Measurements from ENCODE around the gene MTG2.
"Not testable (repeated sequence)": the region's sequence is repeated elsewhere in the genome, so short reads cannot be mapped to it uniquely, and the experiment has no call there.

MTG2 gene

GRCh38 chr20:62142252-62143080, 40.4 kb upstream of the MTG2 start:
- Mint-ChIP-seq H3K4me3 (peak overlapping the region; percentile 86), H3K27me3 (no peaks in the 10 kb centered on the region), H3K36me3 (peaks cover 27% of the 10 kb centered on the region), H3K4me1 (peaks cover 58% of the 10 kb centered on the region), H3K9me3 (no peaks in the 10 kb centered on the region), H3K27ac (peak overlapping the region; percentile 85)
- peak; percentile 44 for ATAC-seq

GRCh38 chr20:62143081-62143956, 39.5 kb upstream of the MTG2 start, which contains the start of the genes PSMA7 and SS18L1:
TSS of gene PSMA7 (minus strand) at chr20:62143394. CDS start at chr20:62143303, 91 bp downstream.
TSS of gene SS18L1 (plus strand) at chr20:62143769. CDS start at chr20:62143821, 52 bp downstream.
- no peaks in the 10 kb centered on the region for H3K27me3 Mint-ChIP-seq
- peak within 1 kb of the TSS; percentile 85 for H3K27ac Mint-ChIP-seq
- peaks cover 53% of the 10 kb centered on the region for H3K4me1 Mint-ChIP-seq
- H3K4me3 Mint-ChIP-seq, result peak within 1 kb of the TSS; percentile 87
- ATAC-seq, result peak; percentile 95
- no peaks in the 10 kb centered on the region for H3K9me3 Mint-ChIP-seq
- H3K36me3 Mint-ChIP-seq, result peaks cover 18% of the 10 kb centered on the region

- peaks cover 15% of the 10 kb centered on the region for H3K36me3 Mint-ChIP-seq
- ATAC-seq, result peak; percentile 4
- no peaks in the 10 kb centered on the region for H3K9me3 Mint-ChIP-seq
- peak overlapping the region; percentile 78 for H3K4me3 Mint-ChIP-seq
- peak overlapping the region; percentile 85 for H3K27ac Mint-ChIP-seq
- no peaks in the 10 kb centered on the region for H3K27me3 Mint-ChIP-seq
- peaks cover 61% of the 10 kb centered on the region for H3K4me1 Mint-ChIP-seq
Observed at GRCh38 chr20:62143957-62144825, 38.6 kb upstream of the MTG2 start.

- H3K27me3 Mint-ChIP-seq, result no peaks in the 10 kb centered on the region
- peaks cover 61% of the 10 kb centered on the region for H3K4me1 Mint-ChIP-seq
- no peak for ATAC-seq
- H3K9me3 Mint-ChIP-seq, result no peaks in the 10 kb centered on the region
- peaks cover 4% of the 10 kb centered on the region for H3K36me3 Mint-ChIP-seq
- no peak overlapping the region for H3K4me3 Mint-ChIP-seq
- no peak overlapping the region for H3K27ac Mint-ChIP-seq
Observed at GRCh38 chr20:62145688-62146018, 37.2 kb upstream of the MTG2 start.

- H3K27me3 Mint-ChIP-seq, result no peaks in the 10 kb centered on the region
- no peak overlapping the region for H3K4me3 Mint-ChIP-seq
- no peaks in the 10 kb centered on the region for H3K36me3 Mint-ChIP-seq
- ATAC-seq, result no peak
- H3K4me1 Mint-ChIP-seq, result peaks cover 55% of the 10 kb centered on the region
- no peak overlapping the region for H3K27ac Mint-ChIP-seq
- no peaks in the 10 kb centered on the region for H3K9me3 Mint-ChIP-seq
Observed at GRCh38 chr20:62146019-62146755, 36.6 kb upstream of the MTG2 start.

- Mint-ChIP-seq H3K4me3 (no peak overlapping the region), H3K27ac (no peak overlapping the region), H3K4me1 (peaks cover 46% of the 10 kb centered on the region), H3K27me3 (no peaks in the 10 kb centered on the region), H3K9me3 (no peaks in the 10 kb centered on the region), H3K36me3 (peaks cover 6% of the 10 kb centered on the region)
- no peak for ATAC-seq
Observed at GRCh38 chr20:62147125-62147524, 35.7 kb upstream of the MTG2 start.

- H3K4me1 Mint-ChIP-seq, result peaks cover 44% of the 10 kb centered on the region
- H3K27me3 Mint-ChIP-seq, result no peaks in the 10 kb centered on the region
- ATAC-seq, result no peak
- peaks cover 10% of the 10 kb centered on the region for H3K36me3 Mint-ChIP-seq
- no peak overlapping the region for H3K4me3 Mint-ChIP-seq
- H3K27ac Mint-ChIP-seq, result no peak overlapping the region
- no peaks in the 10 kb centered on the region for H3K9me3 Mint-ChIP-seq
Observed at GRCh38 chr20:62147528-62147927, 35.3 kb upstream of the MTG2 start.

- Mint-ChIP-seq H3K36me3 (peaks cover 19% of the 10 kb centered on the region), H3K4me1 (peaks cover 44% of the 10 kb centered on the region)
- ATAC-seq, H3K9me3 Mint-ChIP-seq, H3K4me3 Mint-ChIP-seq, H3K27me3 Mint-ChIP-seq, H3K27ac Mint-ChIP-seq: not testable (repeated sequence)
Observed at GRCh38 chr20:62148383-62148782, 34.4 kb upstream of the MTG2 start.

- Mint-ChIP-seq H3K27me3 (no peaks in the 10 kb centered on the region), H3K27ac (no peak overlapping the region), H3K9me3 (peaks cover 10% of the 10 kb centered on the region), H3K4me3 (no peak overlapping the region), H3K4me1 (peaks cover 44% of the 10 kb centered on the region), H3K36me3 (peaks cover 24% of the 10 kb centered on the region)
- no peak for ATAC-seq
Observed at GRCh38 chr20:62148908-62149314, 33.9 kb upstream of the MTG2 start.

GRCh38 chr20:62149532-62150309, 33.1 kb upstream of the MTG2 start:
- peaks cover 11% of the 10 kb centered on the region for H3K9me3 Mint-ChIP-seq
- H3K4me1 Mint-ChIP-seq, result peaks cover 42% of the 10 kb centered on the region
- H3K27me3 Mint-ChIP-seq, result no peaks in the 10 kb centered on the region
- no peak overlapping the region for H3K27ac Mint-ChIP-seq
- peaks cover 32% of the 10 kb centered on the region for H3K36me3 Mint-ChIP-seq
- H3K4me3 Mint-ChIP-seq, result no peak overlapping the region
- ATAC-seq, result no peak

- Mint-ChIP-seq H3K36me3 (peaks cover 36% of the 10 kb centered on the region), H3K4me1 (peaks cover 40% of the 10 kb centered on the region), H3K4me3 (no peak overlapping the region), H3K27ac (no peak overlapping the region), H3K9me3 (peaks cover 11% of the 10 kb centered on the region), H3K27me3 (no peaks in the 10 kb centered on the region)
- ATAC-seq, result no peak
Observed at GRCh38 chr20:62150310-62150575, 32.6 kb upstream of the MTG2 start.

- peaks cover 11% of the 10 kb centered on the region for H3K9me3 Mint-ChIP-seq
Observed at GRCh38 chr20:62151225-62151624, 31.6 kb upstream of the MTG2 start.

GRCh38 chr20:62151835-62152364, 30.9 kb upstream of the MTG2 start:
- H3K36me3 Mint-ChIP-seq, result peaks cover 43% of the 10 kb centered on the region
- no peak overlapping the region for H3K27ac Mint-ChIP-seq
- no peaks in the 10 kb centered on the region for H3K27me3 Mint-ChIP-seq

More at GRCh38 chr20:62151225-62151624, 31.6 kb upstream of the MTG2 start:
- Mint-ChIP-seq H3K27me3 (no peaks in the 10 kb centered on the region), H3K4me1 (peaks cover 40% of the 10 kb centered on the region), H3K4me3 (no peak overlapping the region), H3K36me3 (peaks cover 43% of the 10 kb centered on the region), H3K27ac (no peak overlapping the region)
- ATAC-seq, result peak; percentile 18

More at GRCh38 chr20:62151835-62152364, 30.9 kb upstream of the MTG2 start:
- Mint-ChIP-seq H3K4me1 (peaks cover 45% of the 10 kb centered on the region), H3K4me3 (no peak overlapping the region), H3K9me3 (peaks cover 11% of the 10 kb centered on the region)
- ATAC-seq, result no peak

Data from stimulated activated memory B cell treated with anti-CD40 and anti-IgM and Interleukin-4, amounts not matched to agents 10 μg/mL and 1 μg/mL and 100 μg/mL, for 72 hours (primary cell).